Mucosa of rectum (tissue), 2 donors: Measurements from ENCODE around the gene FN3KRP.

Experiments
- H3K27ac ChIP-seq, 2 donors: one replicate each; pipeline ENCODE4 v1.7.0; 2013; ENCODE audit warnings: inconsistent platforms in 2 of 2, low read depth in 2 of 2, low read length in 2 of 2
- H3K27me3 ChIP-seq, 2 donors: one replicate each; pipeline ENCODE4 v1.7.0; 2013; ENCODE audit warnings: low read length in 2 of 2; ENCODE audit not compliant: control insufficient read depth in 2 of 2, insufficient read depth in 2 of 2
- H3K36me3 ChIP-seq, 2 donors: one replicate each; pipeline ENCODE4 v1.7.0; 2013; ENCODE audit warnings: low read length in 2 of 2; ENCODE audit not compliant: control insufficient read depth in 2 of 2, insufficient read depth in 2 of 2
- H3K4me1 ChIP-seq, 2 donors: one replicate each; pipeline ENCODE4 v1.7.0; 2013; ENCODE audit warnings: low read length in 2 of 2, mild to moderate bottlenecking in 1 of 2; ENCODE audit not compliant: control insufficient read depth in 2 of 2, insufficient read depth in 2 of 2
- H3K4me3 ChIP-seq, 2 donors: one replicate each; pipeline ENCODE4 v1.7.0; 2013; ENCODE audit warnings: low read length in 2 of 2
- H3K9ac ChIP-seq, 2 donors: one replicate each; pipeline ENCODE4 v1.7.0; 2013; ENCODE audit warnings: low read length in 2 of 2, low read depth in 1 of 2, mild to moderate bottlenecking in 1 of 2
- H3K9me3 ChIP-seq, 2 donors: one replicate each; pipeline ENCODE4 v1.7.0; 2013; ENCODE audit warnings: low read length in 2 of 2; ENCODE audit not compliant: control insufficient read depth in 2 of 2
- donor health status: healthy.
- donor health status: Normal muscosa, but diverticular disease.

Gene FN3KRP

DNA sequence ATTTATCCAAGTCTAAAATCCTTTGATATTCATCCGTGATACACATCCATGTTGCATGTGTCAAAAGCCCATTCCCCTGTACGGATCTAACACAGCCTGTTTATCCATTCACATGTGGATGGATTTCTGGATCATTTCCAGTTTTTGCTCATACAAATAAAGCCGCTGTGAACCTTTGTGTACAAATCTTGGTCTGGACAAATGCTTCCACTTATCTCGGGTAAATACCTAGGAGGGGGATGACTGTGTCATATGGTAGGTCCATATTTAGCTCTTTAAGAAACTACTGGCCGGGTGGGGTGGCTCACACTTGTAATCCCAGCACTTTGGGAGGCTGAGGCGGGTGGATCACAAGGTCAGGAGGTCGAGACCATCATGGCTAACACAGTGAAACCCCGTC, 29.0 kb downstream of the FN3KRP start:
- Histone ChIP-seq H3K4me1 (no peaks in the 10 kb centered on the region), H3K27ac (no peak overlapping the region), H3K9me3 (peaks cover 0 to 2% of the 10 kb centered on the region in 2 donors), H3K4me3 (no peak overlapping the region), H3K36me3 (peaks cover 22 to 25% of the 10 kb centered on the region in 2 donors), H3K9ac (no peak overlapping the region), H3K27me3 (no peaks in the 10 kb centered on the region)

DNA sequence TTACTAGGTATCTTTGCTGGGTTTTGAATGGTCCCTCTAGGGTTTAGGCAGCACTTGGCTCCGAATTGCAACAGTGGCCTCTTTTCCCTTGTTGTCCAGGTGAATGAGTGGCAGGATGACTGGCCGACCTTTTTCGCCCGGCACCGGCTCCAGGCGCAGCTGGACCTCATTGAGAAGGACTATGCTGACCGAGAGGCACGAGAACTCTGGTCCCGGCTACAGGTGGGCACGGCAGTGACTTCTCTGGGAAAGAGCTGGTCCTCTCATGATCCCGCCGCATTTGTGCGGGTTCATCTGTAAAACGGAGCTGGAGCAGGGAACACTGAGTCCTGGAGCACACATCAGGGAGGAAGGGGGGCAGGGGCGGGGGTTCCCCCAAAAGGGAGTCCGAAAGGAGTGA, 32.2 kb downstream of the FN3KRP start:
- Histone ChIP-seq H3K27me3 (no peaks in the 10 kb centered on the region), H3K4me3 (no peak overlapping the region), H3K36me3 (peaks cover 0 to 2% of the 10 kb centered on the region in 2 donors), H3K9ac (no peak overlapping the region), H3K27ac (no peak overlapping the region), H3K4me1 (peaks cover 7 to 9% of the 10 kb centered on the region in 2 donors), H3K9me3 (peaks cover 0 to 2% of the 10 kb centered on the region in 2 donors)

DNA sequence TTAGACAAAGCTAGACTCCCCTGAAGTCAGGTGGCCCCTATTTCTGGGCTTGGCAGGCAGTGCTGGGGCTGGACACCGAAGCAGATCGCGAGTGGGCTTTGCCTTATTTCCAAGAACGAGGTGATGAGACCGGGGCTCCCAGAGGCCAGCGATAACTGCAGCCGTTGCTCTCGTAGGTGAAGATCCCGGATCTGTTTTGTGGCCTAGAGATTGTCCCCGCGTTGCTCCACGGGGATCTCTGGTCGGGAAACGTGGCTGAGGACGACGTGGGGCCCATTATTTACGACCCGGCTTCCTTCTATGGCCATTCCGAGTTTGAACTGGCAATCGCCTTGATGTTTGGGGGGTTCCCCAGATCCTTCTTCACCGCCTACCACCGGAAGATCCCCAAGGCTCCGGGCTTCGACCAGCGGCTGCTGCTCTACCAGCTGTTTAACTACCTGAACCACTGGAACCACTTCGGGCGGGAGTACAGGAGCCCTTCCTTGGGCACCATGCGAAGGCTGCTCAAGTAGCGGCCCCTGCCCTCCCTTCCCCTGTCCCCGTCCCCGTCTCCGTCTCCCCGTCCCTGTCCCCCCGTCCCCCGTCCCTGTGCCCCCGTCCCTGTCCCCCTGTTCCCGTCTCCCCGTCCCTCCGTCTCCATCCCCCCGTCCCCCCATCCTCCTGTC, 33.9 kb downstream of the FN3KRP start:
- H3K27me3 ChIP-seq: no peaks in the 10 kb centered on the region
- no peak overlapping the region for H3K27ac ChIP-seq
- no peak overlapping the region for H3K9ac ChIP-seq
- H3K4me1 ChIP-seq: peaks cover 9% of the 10 kb centered on the region in 2 donors
- peaks cover 0 to 2% of the 10 kb centered on the region in 2 donors for H3K9me3 ChIP-seq
- H3K36me3 ChIP-seq: no peaks in the 10 kb centered on the region
- no peak overlapping the region for H3K4me3 ChIP-seq

DNA sequence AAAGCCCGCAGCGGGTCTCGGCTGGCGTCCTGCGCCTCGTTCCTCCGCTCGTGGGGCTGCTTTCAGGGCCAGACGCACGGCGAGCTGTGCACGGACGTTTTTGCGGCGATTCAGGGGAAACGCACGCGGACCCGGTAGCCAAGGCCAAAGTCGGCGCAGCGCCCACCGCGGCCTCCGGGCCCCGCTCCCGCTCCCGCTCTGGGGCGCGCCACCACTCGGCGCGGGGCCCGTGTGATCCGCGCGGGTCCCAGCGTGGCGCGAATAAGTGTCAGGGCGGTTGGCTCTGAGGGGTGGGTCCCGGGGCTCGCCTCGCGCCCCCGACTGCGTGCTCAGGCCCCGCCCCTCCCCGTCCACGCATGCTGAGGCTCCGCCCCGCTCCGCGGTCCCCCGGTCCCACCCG, 34.7 kb downstream of the FN3KRP start:
- Histone ChIP-seq H3K27me3 (no peaks in the 10 kb centered on the region), H3K4me3 (peak overlapping the region; percentile 54 to 60), H3K36me3 (peaks cover 0 to 2% of the 10 kb centered on the region in 2 donors), H3K9me3 (no peaks in the 10 kb centered on the region), H3K27ac (peak overlapping the region; percentile 38 to 51), H3K4me1 (peaks cover 9% of the 10 kb centered on the region in 2 donors), H3K9ac (peak overlapping the region in 1 of 2 donors; percentile 48)

DNA sequence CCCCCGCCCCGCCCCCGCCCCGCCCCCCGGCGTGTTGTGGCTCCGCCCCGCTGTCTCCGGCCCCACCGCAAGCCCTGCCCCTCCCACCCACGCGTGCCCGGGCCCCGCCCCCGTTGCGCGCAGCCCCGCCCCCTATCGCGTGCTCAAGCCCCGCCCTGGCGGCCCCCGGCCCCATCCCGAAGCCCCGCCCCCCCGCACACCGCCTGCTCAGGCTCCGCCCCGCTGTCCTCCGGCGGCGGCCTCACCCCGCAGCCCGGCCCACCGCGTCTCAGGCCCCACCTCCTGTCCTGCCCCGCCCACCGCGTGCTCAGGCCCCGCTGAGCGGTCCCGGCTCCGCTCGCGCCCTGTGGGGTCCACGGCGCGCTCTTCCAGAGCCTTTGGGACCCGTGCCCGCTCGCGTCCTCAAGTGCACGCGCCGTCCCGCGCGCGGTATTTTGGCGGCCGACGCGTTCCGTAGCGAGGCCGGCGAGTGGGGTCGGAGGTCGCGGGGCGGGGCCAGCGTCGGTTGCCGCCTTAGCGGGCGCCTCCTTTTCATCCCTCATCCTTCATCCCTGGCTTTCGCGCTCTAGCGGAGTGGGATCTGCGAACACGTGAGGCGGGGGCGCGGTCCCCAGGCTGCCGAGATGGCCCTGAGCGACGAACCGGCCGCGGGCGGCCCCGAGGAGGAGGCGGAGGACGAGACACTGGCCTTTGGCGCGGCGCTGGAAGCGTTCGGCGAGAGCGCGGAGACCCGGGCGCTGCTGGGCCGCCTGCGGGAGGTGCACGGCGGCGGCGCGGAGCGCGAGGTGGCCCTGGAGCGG, 35.3 kb downstream of the FN3KRP start, which contains the start of gene TBCD:
TSS of gene TBCD (plus strand) at position 495 of the 800 bp plus-strand sequence. CDS start at position 624, 129 bp downstream.
- Histone ChIP-seq H3K27ac (peak within 1 kb of the TSS; percentile 87 to 90), H3K4me3 (peak within 1 kb of the TSS; percentile 79 to 84), H3K9ac (peak within 1 kb of the TSS; percentile 56 to 76), H3K36me3 (peaks cover 0 to 3% of the 10 kb centered on the region in 2 donors), H3K9me3 (no peaks in the 10 kb centered on the region), H3K4me1 (peaks cover 9% of the 10 kb centered on the region in 2 donors), H3K27me3 (no peaks in the 10 kb centered on the region)

DNA sequence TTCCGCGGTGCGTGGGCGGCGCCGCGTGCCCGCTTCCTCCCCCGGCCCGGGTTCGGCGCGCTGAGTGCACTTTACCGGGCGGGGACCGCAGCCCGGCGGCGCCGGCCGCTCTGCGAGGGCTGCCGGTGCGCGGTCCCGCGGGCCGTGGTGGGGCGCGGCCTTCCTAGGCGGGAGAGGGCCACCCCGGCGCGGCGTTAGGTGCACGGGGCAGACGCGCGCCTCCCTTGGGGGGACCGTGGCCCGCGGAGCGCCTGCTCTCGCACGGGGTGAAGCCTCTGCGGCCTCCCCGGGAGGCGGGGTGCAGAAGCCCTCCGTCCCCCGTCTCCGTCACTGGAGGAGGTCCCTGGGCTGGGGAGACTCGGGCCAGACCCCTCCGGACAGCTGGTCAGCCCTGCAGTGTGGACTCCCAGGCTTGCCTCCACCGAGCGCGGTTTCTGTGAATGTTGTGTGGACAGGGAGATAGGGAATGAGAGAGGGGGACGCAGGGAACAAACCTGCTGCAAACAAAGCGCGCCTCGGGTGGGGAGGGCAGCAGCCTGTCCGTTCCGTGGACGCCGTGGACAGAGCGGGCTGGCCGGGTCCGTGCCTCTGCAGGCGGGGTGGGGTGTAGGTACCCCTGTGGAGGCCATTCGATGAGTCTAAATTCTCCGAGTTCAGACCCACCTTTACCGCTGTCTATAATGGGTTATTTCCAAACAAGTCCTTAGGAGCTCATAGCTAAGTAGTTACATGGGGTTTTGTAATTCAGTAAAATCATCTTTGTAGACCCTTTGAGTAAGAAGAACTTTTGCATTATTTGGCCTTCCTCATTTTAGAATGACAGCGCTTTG, 36.1 kb downstream of the FN3KRP start:
- peak overlapping the region; percentile 87 to 90 for H3K27ac ChIP-seq

DNA sequence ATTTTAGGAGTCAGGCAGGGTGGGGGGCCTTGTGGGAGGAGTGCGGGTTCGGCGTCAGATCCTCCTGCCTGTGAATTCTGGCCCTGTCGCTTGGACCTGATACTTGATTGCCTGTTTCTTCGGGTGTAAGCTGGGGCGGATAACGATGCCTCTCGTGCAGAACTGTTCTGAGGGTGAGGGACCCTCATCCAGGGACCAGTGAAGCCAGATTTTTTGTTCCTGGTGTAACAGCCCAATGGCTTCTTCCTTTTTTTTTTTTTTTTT, 36.6 kb downstream of the FN3KRP start:
- Histone ChIP-seq H3K4me3 (peak overlapping the region; percentile 79 to 84), H3K27ac (no peak overlapping the region), H3K27me3 (no peaks in the 10 kb centered on the region)

More for the DNA sequence above, 36.1 kb downstream of the FN3KRP start:
- peak overlapping the region; percentile 79 to 84 for H3K4me3 ChIP-seq
- H3K9me3 ChIP-seq: no peaks in the 10 kb centered on the region
- H3K9ac ChIP-seq: peak overlapping the region; percentile 56 to 76
- no peaks in the 10 kb centered on the region for H3K27me3 ChIP-seq
- peaks cover 0 to 3% of the 10 kb centered on the region in 2 donors for H3K36me3 ChIP-seq
- H3K4me1 ChIP-seq: peaks cover 9% of the 10 kb centered on the region in 2 donors

DNA sequence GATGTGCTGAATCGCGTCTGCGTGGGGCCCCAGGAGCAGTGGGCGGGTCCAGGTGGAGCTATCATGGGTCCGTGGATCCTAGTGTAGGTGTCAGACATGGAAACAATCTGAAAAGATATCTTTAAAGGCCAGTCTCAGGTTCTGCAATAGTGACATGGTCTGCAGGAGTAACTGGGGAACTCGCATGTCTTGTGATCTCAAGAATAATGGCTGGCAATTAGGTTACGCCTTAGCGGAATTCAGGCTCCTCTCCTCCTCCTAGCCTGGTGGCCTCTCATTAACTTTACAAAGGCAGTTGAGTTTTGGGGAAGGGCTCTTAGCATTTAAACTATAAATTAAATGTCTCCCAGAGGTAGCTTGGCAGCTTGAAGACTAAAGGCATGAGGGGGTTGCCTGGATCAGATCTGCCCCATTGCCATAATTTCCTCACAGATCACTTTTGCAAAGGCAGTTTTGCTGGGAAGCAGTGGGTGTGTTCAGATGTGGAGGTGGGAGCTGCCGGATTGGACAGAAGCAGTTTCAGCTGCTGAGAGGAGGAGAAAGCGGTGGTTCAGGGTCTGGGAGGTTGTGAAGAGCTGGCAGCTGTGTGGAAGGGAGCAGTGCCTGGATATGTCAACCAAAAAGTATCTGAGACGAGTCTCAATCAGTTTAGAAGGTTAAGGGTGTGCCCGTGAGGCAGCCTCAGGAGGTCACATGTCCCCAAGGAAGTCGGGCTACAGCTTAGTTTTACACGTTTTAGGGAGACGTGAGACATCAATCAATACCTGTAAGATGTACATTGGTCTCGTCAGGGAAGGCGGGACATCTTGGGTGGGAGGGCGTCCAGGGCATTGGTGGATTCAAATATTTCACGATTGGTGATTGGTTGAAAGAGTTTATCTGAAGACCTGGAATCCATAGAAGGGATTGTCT, 38.0 kb downstream of the FN3KRP start:
- Histone ChIP-seq H3K36me3 (peaks cover 0 to 3% of the 10 kb centered on the region in 2 donors), H3K4me3 (peak overlapping the region; percentile 34 to 45), H3K27me3 (no peaks in the 10 kb centered on the region)

More for the DNA sequence above, 36.6 kb downstream of the FN3KRP start:
- Histone ChIP-seq H3K9ac (peak overlapping the region; percentile 56 to 76), H3K36me3 (peaks cover 0 to 3% of the 10 kb centered on the region in 2 donors), H3K9me3 (no peaks in the 10 kb centered on the region), H3K4me1 (peaks cover 9% of the 10 kb centered on the region in 2 donors)

DNA sequence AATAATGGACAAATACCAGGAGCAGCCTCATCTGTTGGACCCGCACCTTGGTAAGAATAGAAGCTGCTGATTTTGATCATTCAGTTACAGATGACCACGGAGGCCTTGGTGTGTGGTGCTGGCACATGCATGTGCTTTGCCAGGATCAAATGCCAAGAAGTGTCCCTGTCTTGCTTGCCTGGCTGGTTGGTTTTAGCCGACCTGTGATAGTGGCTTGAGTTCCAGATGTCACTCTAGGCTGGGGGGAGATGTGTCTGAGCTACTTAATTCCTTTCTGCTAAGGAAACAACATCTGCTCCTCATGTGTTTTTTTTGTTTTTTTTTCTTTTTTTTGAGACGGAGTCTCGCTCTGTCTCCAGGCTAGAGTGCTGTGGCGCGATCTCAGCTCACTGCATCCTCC, 39.7 kb downstream of the FN3KRP start:
- Histone ChIP-seq H3K9me3 (no peaks in the 10 kb centered on the region), H3K27ac (no peak overlapping the region), H3K27me3 (no peaks in the 10 kb centered on the region), H3K36me3 (peaks cover 0 to 3% of the 10 kb centered on the region in 2 donors), H3K4me1 (peaks cover 9% of the 10 kb centered on the region in 2 donors), H3K4me3 (no peak overlapping the region), H3K9ac (no peak overlapping the region)

More for the DNA sequence above, 38.0 kb downstream of the FN3KRP start:
- no peaks in the 10 kb centered on the region for H3K9me3 ChIP-seq
- peak overlapping the region in 1 of 2 donors; percentile 38 for H3K27ac ChIP-seq
- H3K9ac ChIP-seq: peak overlapping the region in 1 of 2 donors; percentile 26
- H3K4me1 ChIP-seq: peaks cover 9% of the 10 kb centered on the region in 2 donors
